Measurements from ENCODE around the gene PEX6.

- TF ChIP-seq GATA2 (IDR thresholded peaks at IDR 0.05; ENCODE audit: low read depth, low read length): no peak
- TF ChIP-seq GATA3 (IDR thresholded peaks at IDR 0.05; ENCODE audit: low read depth, low read length): no peak
These were observed 49.1 kb downstream of the PEX6 start for GRCh38 chr6:42929821-42930360.
